ENCODE data around the gene PTAR1. TPM values are rescaled to one million over a fixed set of nuclear protein-coding genes. Genes with fewer than 3 reads are reported as not detected.

PTAR1 gene
- total and polyA plus RNA-seq, 2 donors, result 13.4 to 175 TPM

GRCh38 chr9:69743930-69744329 is 15.9 kb downstream of the PTAR1 start:
- no peak overlapping the region for H3K4me3 ChIP-seq (ENCODE audit: low read depth, low read length)

GRCh38 chr9:69740872-69741505 is 18.8 kb downstream of the PTAR1 start:
- WGBS, result 97% methylated on average over 2 of the region's 2 CpGs
- Histone ChIP-seq H3K36me3 (ENCODE audit: insufficient read depth) (no peaks in the 10 kb centered on the region), H3K4me3 (ENCODE audit: low read depth, low read length) (no peak overlapping the region), H3K27ac (ENCODE audit: low read depth) (no peak overlapping the region), H3K4me1 (ENCODE audit: insufficient read depth) (no peaks in the 10 kb centered on the region)
- no peak for DNase-seq (ENCODE audit: extremely low spot score)

More at GRCh38 chr9:69743930-69744329, 15.9 kb downstream of the PTAR1 start:
- H3K27ac ChIP-seq (ENCODE audit: low read depth), result no peak overlapping the region
- no peak for DNase-seq (ENCODE audit: extremely low spot score)
- WGBS, result 95% methylated on average over 5 of the region's 5 CpGs
- H3K4me1 ChIP-seq (ENCODE audit: insufficient read depth), result no peaks in the 10 kb centered on the region
- H3K36me3 ChIP-seq (ENCODE audit: insufficient read depth), result peaks cover 2% of the 10 kb centered on the region

GRCh38 chr9:69731348-69731747 is 28.5 kb downstream of the PTAR1 start:
- H3K4me3 ChIP-seq (ENCODE audit: low read depth, low read length), result no peak overlapping the region
- peaks cover 12% of the 10 kb centered on the region for H3K36me3 ChIP-seq (ENCODE audit: insufficient read depth)
- no peak for DNase-seq (ENCODE audit: extremely low spot score)
- no peak overlapping the region for H3K27ac ChIP-seq (ENCODE audit: low read depth)
- WGBS, result over 99% methylated on average over 2 of the region's 2 CpGs
- H3K4me1 ChIP-seq (ENCODE audit: insufficient read depth), result no peaks in the 10 kb centered on the region

- Histone ChIP-seq H3K36me3 (ENCODE audit: insufficient read depth) (peaks cover 6% of the 10 kb centered on the region), H3K4me3 (ENCODE audit: low read depth, low read length) (no peak overlapping the region), H3K27ac (ENCODE audit: low read depth) (no peak overlapping the region), H3K4me1 (ENCODE audit: insufficient read depth) (no peaks in the 10 kb centered on the region)
- WGBS, result 88% methylated on average over 2 of the region's 2 CpGs
- DNase-seq (ENCODE audit: extremely low spot score), result no peak
Measured at GRCh38 chr9:69719983-69720382, 39.8 kb downstream of the PTAR1 start.

GRCh38 chr9:69719367-69719766 is 40.4 kb downstream of the PTAR1 start:
- Histone ChIP-seq H3K4me3 (ENCODE audit: low read depth, low read length) (no peak overlapping the region), H3K4me1 (ENCODE audit: insufficient read depth) (no peaks in the 10 kb centered on the region), H3K36me3 (ENCODE audit: insufficient read depth) (peaks cover 6% of the 10 kb centered on the region), H3K27ac (ENCODE audit: low read depth) (no peak overlapping the region)
- DNase-seq (ENCODE audit: extremely low spot score), result no peak
- WGBS, result 87% methylated on average over 3 of the region's 3 CpGs

- Histone ChIP-seq H3K4me1 (ENCODE audit: insufficient read depth) (no peaks in the 10 kb centered on the region), H3K27ac (ENCODE audit: low read depth) (no peak overlapping the region), H3K4me3 (ENCODE audit: low read depth, low read length) (no peak overlapping the region), H3K36me3 (ENCODE audit: insufficient read depth) (peaks cover 6% of the 10 kb centered on the region)
- 85% methylated on average over 6 of the region's 6 CpGs for WGBS
- DNase-seq (ENCODE audit: extremely low spot score), result no peak
Measured at GRCh38 chr9:69718218-69718617, 41.6 kb downstream of the PTAR1 start.

GRCh38 chr9:69715825-69716224 is 44.0 kb downstream of the PTAR1 start:
- H3K27ac ChIP-seq (ENCODE audit: low read depth), result no peak overlapping the region
- no peaks in the 10 kb centered on the region for H3K4me1 ChIP-seq (ENCODE audit: insufficient read depth)
- H3K36me3 ChIP-seq (ENCODE audit: insufficient read depth), result peaks cover 4% of the 10 kb centered on the region
- 89% methylated on average over 1 of the region's 1 CpG for WGBS
- no peak overlapping the region for H3K4me3 ChIP-seq (ENCODE audit: low read depth, low read length)
- DNase-seq (ENCODE audit: extremely low spot score), result no peak

- WGBS, result 98% methylated on average over 3 of the region's 3 CpGs
- no peak for DNase-seq (ENCODE audit: extremely low spot score)
- Histone ChIP-seq H3K27ac (ENCODE audit: low read depth) (no peak overlapping the region), H3K36me3 (ENCODE audit: insufficient read depth) (peaks cover 4% of the 10 kb centered on the region), H3K4me3 (ENCODE audit: low read depth, low read length) (no peak overlapping the region), H3K4me1 (ENCODE audit: insufficient read depth) (no peaks in the 10 kb centered on the region)
Measured at GRCh38 chr9:69715096-69715495, 44.7 kb downstream of the PTAR1 start.

GRCh38 chr9:69697475-69697874 is 62.3 kb downstream of the PTAR1 start:
- no peaks in the 10 kb centered on the region for H3K4me1 ChIP-seq (ENCODE audit: insufficient read depth)
- H3K4me3 ChIP-seq (ENCODE audit: low read depth, low read length), result no peak overlapping the region
- H3K36me3 ChIP-seq (ENCODE audit: insufficient read depth), result no peaks in the 10 kb centered on the region
- no peak for DNase-seq (ENCODE audit: extremely low spot score)
- WGBS, result 95% methylated on average over 2 of the region's 2 CpGs
- H3K27ac ChIP-seq (ENCODE audit: low read depth), result no peak overlapping the region

- Histone ChIP-seq H3K36me3 (ENCODE audit: insufficient read depth) (no peaks in the 10 kb centered on the region), H3K4me3 (ENCODE audit: low read depth, low read length) (no peak overlapping the region), H3K27ac (ENCODE audit: low read depth) (no peak overlapping the region), H3K4me1 (ENCODE audit: insufficient read depth) (no peaks in the 10 kb centered on the region)
- DNase-seq (ENCODE audit: extremely low spot score), result no peak
- WGBS, result 95% methylated on average over 2 of the region's 2 CpGs
Measured at GRCh38 chr9:69696802-69697201, 63.0 kb downstream of the PTAR1 start.

GRCh38 chr9:69689991-69690538 is 69.7 kb downstream of the PTAR1 start:
- H3K27ac ChIP-seq (ENCODE audit: low read depth), result no peak overlapping the region
- H3K4me1 ChIP-seq (ENCODE audit: insufficient read depth), result no peaks in the 10 kb centered on the region
- no peak for DNase-seq (ENCODE audit: extremely low spot score)
- H3K36me3 ChIP-seq (ENCODE audit: insufficient read depth), result no peaks in the 10 kb centered on the region
- 69% methylated on average over 2 of the region's 2 CpGs for WGBS
- H3K4me3 ChIP-seq (ENCODE audit: low read depth, low read length), result no peak overlapping the region

GRCh38 chr9:69683927-69684326 is 75.9 kb downstream of the PTAR1 start:
- Histone ChIP-seq H3K36me3 (ENCODE audit: insufficient read depth) (no peaks in the 10 kb centered on the region), H3K4me1 (ENCODE audit: insufficient read depth) (no peaks in the 10 kb centered on the region), H3K4me3 (ENCODE audit: low read depth, low read length) (no peak overlapping the region), H3K27ac (ENCODE audit: low read depth) (no peak overlapping the region)
- WGBS, result 73% methylated on average over 5 of the region's 5 CpGs
- DNase-seq (ENCODE audit: extremely low spot score), result no peak

GRCh38 chr9:69678843-69679538 is 80.8 kb downstream of the PTAR1 start:
- Histone ChIP-seq H3K4me1 (ENCODE audit: insufficient read depth) (no peaks in the 10 kb centered on the region), H3K27ac (ENCODE audit: low read depth) (no peak overlapping the region), H3K4me3 (ENCODE audit: low read depth, low read length) (no peak overlapping the region), H3K36me3 (ENCODE audit: insufficient read depth) (no peaks in the 10 kb centered on the region)
- WGBS, result 62% methylated on average over 4 of the region's 4 CpGs
- no peak for DNase-seq (ENCODE audit: extremely low spot score)

GRCh38 chr9:69677931-69678330 is 81.9 kb downstream of the PTAR1 start:
- WGBS, result 78% methylated on average over 5 of the region's 5 CpGs
- Histone ChIP-seq H3K36me3 (ENCODE audit: insufficient read depth) (no peaks in the 10 kb centered on the region), H3K4me3 (ENCODE audit: low read depth, low read length) (no peak overlapping the region), H3K4me1 (ENCODE audit: insufficient read depth) (no peaks in the 10 kb centered on the region), H3K27ac (ENCODE audit: low read depth) (no peak overlapping the region)
- DNase-seq (ENCODE audit: extremely low spot score), result no peak

Measured in urinary bladder (tissue), 4 donors.